Breast epithelium (tissue), 3 donors: Measurements from ENCODE around the gene TRAPPC3.

Source experiments
- CTCF ChIP-seq, 3 donors: fragments of 450-650 bp; IDR thresholded peaks; one replicate each; pipeline ENCODE4 v1.5.1; 2016 to 2017; ENCODE audit warnings: antibody characterized with exemption in 3 of 3, mild to moderate bottlenecking in 3 of 3, moderate library complexity in 3 of 3
- POLR2A ChIP-seq: fragments of 450-650 bp; IDR thresholded peaks from one replicate; pipeline ENCODE4 v1.6.1; 2016; ENCODE audit warnings: antibody characterized with exemption, mild to moderate bottlenecking, moderate library complexity
- POLR2AphosphoS5 ChIP-seq, 3 donors: sonication (generic); formaldehyde crosslinking; IDR thresholded peaks; one replicate each; pipeline ENCODE4 v1.6.1; 2017; ENCODE audit warnings: antibody characterized with exemption in 3 of 3

DNA sequence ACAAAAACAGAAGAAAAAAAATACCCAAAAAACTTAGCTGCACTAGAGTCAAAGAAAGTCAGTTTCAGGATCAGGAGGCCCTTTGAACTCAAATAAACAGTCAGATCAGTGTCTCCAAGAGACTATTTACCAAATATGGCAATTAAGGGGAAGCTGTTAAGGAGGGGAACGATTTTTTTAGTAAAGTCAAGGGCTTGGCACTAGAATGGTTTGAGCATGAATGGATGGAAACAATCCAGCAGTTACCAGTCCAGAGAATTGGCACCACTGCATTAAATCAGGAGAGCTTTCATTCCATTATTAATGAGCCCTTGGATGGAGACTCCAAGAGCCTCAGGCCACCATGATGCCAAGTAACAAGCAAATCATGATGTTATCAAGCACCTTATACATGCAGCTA, 7.2 kb downstream of the TRAPPC3 start:
- TF ChIP-seq CTCF (IDR thresholded peaks at IDR 0.05) (no peak), POLR2AphosphoS5 (IDR thresholded peaks at IDR 0.05) (no peak), POLR2A (no peak)
